GM19468 (cell line): ENCODE data around the gene CCDC175.

Source experiments
- ATAC-seq: cut with Tn5 transposase; IDR thresholded peaks from one replicate; pipeline ENCODE4 v1.9.1; 2021; ENCODE audit warnings: mild to moderate bottlenecking, moderate library complexity, moderate number of reproducible peaks; ENCODE audit not compliant: unreplicated experiment; ENCODE audit errors: extremely low read depth

Gene CCDC175

DNA sequence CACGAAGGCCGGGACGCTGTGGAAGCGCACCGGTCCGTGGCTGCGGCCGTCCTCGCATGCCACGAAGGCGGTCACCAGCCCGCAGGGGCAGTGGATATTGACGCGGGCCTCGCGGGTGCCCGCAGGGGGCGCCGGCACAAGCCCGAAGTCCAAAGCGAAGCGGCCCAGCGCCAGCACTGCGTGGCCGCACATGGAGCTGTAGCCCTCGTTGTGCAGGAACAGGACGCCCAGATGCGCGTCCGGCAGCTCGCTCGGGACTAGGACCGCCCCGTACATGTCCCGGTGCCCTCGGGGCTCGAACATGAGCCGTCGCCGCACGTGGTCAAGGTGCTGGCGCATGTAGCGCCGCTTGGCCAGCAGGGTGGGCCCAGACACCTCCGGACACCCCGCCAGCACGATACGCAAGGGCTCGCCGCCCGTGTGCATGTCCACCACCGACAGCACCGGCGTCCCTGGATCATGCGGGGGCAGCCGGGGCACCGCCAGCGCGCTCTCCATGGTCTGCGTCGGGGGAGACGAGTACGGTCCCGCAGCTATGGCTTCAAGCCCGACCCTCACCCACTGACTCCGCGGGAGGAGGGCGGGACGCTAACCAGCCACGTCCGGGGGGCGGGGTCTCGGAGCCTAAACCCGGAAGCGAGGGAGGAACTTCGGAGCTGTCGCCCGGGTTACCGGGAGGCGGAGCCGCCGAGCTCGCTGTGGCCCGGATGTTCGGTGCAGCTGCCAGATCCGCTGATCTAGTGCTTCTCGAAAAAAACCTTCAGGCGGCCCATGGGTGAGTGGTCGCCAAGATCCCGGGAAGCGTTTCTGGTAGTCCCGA lies 92.6 kb downstream of the CCDC175 start, which contains the start of the genes JKAMP and L3HYPDH:
Gene JKAMP (plus strand): TSS at position 699 of the 820 bp plus-strand sequence. CDS start 73 bp downstream, at position 772.
Gene L3HYPDH (minus strand): TSS at position 590 of the 820 bp plus-strand sequence. CDS start 92 bp downstream, at position 498.
- peak; percentile 67 for ATAC-seq

DNA sequence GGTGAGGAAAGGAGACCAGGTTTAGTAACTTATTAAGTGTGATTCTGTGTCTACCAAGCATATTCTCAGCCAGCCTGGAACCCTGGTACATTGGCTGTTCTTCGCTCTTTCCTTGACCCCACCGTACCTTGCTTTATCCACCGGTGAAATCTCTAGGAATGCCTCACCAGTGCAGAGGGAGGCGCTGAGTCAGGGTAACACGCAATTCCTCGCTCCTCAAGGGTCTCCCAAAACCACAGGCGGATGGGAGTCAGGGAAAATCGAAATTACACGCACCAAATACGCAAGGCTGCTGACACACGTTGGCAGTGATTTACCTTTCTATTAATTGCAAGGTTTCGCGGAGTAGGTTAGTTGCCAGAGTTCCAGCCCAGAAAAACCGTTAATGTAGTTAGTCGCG lies 93.2 kb downstream of the CCDC175 start:
- no peak for ATAC-seq

DNA sequence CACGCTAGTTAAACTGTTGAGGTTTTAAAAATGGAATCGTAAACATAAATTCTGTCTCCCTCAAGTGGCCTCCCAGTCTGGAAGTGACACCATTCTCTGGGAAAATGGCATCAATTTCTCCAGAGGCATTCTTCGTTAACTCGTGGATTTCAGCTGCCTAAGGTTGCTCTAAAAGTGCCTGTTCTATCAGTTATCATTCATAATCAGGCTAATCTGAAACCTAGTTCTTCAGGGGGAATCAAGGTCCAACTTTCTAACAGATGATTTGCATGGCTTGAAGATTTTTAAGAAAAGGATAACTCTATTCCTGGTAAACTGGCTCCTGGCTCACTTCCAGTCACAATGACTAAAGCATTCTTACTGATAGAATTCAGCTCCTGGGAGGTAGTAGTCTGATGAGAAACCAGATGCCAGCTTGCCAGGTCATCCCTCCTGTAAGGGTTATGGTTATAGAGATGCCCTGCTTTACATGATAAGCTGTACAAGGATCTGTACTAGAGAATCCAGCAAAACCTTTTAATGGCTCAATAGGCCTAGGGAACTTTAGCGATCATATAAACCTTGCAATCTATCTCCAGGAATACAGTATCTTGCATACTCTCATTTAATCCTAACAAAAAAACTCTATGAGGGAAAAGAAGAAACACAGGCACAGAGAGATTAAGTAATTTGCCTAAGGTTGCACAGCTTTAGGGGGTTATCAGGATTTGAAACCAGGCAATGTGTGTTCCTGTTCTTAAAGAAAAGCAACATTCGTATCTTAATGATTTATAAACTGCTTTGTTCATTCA lies 93.9 kb downstream of the CCDC175 start:
- ATAC-seq = no peak

DNA sequence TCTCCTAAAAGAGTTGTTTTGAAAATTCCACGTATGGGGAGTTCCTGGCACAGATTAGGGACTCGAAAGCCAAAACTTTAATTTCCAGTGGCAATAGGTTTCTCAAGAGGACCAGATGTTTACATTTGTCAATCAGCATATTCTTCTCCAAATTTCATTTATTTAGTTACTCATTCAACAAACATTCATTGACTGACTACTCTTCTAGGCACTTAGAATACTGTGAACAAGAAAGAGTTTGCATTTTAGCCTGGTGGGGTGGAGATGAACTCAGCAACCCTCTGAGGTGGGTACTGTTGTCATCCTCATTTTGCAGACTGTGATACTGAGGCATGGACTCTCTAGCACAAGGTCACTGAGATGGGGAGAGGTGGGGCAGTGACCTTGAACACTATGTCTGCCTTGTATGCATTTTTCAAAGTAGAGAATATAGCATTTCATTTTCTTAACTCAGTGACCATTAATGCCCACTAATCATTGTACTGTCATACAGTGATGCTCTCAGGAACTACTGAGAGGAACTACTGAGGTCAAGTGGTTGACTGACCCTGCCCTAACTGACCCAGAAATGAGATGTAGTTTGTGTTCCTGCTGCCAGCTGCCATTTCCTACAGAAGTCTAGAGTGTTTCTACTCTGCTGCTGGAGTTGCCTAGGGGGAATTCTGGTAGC lies 94.6 kb downstream of the CCDC175 start:
- ATAC-seq = no peak

DNA sequence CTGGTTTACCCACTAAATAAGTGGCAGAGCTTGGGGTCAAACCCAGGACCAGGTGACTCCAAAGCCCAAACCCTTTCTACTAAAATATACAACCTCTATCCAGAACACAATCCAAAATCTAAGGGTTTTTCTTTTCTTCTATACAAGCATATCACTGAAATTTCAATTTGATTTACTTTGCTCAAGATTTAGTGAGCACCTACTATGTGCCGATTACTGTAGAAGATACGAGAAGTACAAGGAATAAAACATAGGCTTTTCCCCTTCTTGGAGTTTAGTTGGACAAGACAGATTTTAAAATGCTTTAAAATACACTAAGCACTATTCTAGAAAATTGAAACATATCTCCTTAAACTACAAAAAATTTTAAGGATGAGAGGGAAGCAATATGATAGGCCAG lies 95.2 kb downstream of the CCDC175 start:
- ATAC-seq = no peak

DNA sequence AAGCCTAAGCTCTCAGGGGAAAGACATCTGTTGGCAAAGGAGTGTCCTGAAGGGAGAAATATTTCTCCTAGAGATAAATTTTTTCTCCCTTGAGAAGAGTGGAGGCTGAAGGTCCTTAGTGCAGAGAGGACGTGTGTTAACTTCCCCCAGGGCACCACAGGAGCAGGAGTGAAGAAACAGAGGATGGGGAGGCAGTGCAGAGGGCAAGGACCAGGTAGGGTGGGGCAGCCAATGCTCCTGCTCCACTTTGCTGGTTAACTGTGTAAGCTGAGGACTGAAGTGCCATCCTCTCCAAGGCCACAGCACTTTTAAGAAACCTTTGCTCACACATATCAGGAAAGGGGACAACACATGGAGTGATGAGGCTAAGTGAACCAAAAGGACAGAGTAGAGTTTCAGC lies 96.4 kb downstream of the CCDC175 start:
- ATAC-seq = no peak

DNA sequence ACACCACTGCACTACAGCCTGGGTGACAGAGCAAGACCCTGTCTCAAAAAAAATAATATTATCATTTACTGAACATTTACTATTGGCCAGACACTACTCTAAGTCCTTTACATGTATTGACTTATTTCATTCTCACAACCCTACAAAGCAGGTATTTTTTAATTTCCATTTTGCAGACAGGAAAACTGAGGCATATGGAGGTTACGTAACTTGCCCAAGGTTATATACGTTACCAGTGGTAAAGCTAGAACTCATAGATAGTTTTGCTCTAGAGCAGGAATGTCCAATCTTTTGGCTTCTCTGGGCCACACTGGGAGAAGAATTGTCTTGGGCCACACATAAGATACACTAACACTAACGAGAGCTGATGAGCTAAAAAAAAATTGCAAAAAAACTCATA lies 98.1 kb downstream of the CCDC175 start:
- no peak for ATAC-seq

DNA sequence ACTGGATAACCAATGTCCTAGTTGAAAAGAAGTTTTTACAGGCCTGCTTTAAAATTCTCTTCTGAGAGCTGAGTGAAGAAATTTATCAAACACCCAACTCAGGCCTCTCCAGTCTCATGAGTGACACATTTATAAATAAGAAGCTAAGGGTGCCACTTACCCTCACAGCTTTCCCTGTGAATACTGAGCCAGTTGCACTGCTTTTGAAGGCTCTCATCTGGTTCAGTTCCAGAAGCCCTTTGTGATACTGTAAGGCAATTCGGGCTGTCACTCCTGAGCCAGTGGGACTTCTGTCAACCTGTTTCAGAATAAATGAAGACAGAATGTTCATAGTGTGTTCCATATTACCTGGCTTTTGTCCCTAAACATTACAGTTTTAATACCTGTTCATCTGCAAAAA lies 100.9 kb downstream of the CCDC175 start:
- no peak for ATAC-seq

DNA sequence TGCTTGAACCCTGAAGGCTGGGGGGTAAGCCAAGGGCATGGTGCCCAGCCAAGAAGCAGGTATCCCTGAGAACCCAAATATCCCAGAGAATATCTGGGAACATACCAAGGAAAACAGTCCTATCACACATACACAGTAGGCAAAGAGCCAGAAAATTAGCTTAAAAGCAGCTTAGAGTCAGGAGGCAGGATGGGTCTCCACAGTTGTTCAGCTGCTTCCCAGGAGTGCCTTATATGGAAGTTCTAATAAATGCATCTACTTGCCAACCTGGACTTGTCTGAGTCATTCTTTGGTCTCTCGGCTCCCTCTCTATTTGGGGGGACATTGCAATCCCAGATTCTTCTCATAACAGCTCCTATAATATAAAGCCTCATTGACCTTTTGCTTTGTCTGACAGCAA lies 102.4 kb downstream of the CCDC175 start:
- ATAC-seq = no peak

DNA sequence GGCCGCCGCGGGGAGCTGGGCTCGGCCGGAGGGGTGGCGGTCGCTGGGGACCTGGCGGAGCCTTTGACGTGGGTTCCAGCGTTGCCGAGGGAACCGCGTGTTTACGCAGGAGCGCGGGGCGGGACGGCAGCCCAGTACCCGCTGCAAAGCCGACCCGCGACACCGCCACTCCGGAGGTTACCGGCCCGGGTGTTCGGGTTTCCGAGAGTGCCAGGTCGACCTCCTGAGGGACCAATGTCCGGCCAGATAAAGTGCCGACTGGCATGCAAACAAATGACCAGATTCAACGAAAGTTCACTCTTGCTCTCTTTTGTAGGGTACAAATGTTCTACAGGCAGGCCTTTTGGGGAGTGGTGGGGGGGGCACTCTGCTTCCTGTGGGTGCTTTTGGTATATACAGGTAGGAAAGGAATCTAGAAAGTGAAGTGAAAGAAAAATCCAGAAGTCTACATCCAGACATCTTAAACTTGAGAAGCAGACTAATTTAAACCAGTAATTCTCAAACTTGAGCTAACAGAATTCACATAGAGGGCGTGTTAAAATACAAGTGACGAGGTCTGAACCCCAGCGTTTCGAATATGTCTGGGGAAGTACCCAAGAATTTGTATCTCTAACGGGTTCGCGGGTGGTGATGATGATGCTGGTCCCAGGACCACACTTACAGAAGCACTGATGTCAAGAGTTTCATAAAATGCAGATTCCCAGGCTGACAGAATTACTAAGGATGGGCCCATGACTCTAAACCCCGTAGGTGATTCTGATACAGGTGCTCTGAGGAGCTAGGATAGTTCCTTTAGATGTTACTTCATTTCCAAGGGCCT lies 111.1 kb downstream of the CCDC175 start, which contains the start of gene GPR135:
Gene GPR135 (minus strand): TSS at position 65 of the 820 bp plus-strand sequence. CDS start 154 bp downstream, outside the sequence.
- ATAC-seq = no peak

DNA sequence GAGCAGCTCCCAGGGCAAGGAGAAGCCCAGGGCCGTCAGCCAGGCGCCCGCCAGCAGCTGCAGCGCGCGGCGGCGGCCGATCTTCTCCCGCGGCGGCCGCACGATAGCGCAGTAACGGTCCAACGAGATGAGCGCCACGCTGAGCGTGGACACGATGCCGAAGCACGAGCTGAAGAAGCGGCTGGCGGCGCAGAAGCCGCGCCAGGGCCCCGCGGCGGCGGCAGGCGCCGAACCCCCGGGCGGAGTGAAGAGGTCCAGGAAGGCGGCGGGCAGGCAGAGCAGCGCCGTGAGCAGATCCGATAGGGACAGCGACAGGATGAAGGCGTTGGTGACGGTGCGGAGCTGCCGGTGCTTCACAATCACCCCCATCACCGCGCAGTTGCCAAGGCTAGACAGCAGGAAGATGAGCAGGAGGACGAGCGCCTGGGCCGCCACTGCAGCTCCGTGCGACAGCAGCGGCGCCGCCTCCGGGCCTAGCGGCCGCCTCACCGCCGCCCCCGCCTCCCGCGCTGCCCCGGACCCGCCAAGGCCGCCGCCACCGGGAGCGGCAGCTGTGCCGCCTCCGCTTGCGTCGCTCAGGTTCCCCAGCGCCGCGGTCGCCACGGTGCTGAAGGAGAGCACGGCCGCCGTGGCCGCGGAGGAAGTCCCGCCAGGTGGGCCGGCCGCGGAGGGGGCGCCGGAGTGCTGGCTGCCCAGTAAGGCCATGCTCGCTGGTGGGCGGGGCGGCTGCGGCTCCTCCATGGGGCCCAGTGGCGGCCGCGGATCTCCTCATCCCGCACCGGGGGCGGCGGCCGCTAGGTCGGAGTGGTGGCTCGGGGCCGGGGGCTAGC lies 111.9 kb downstream of the CCDC175 start:
- peak; percentile 41 for ATAC-seq

DNA sequence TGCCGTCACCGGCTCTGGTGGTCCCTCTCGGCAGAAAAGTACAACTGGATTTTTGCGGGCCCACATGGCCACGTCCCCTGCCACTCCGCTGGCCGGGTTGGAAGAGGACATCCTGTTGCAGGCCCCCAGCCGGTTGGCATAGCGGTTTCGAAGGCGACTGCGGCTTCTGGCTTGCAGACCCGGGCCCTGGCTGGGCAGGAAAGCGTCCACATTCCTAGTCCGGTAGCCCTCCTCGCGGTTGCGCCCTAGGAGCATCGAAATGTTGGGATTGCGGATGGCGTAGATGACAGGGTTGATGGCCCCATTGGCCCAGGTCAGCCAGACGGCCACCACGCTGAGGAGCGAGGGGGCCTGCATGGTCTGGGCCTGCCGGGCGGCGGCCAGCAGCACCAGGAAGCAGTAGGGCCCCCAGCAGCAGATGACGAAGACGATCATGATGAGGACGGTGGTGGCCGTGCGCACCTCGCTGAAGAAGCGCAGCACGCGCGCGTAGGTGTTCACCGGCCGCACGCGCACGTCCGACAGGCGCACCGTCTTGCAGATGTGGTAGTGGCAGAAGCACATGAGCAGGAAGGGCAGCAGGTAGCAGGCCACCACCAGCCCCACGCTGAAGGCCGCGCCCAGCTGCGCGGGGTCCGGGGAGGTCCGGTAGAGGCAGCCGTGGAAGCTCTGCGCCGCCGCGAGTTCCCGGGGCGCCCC lies 112.7 kb downstream of the CCDC175 start:
- ATAC-seq = no peak

DNA sequence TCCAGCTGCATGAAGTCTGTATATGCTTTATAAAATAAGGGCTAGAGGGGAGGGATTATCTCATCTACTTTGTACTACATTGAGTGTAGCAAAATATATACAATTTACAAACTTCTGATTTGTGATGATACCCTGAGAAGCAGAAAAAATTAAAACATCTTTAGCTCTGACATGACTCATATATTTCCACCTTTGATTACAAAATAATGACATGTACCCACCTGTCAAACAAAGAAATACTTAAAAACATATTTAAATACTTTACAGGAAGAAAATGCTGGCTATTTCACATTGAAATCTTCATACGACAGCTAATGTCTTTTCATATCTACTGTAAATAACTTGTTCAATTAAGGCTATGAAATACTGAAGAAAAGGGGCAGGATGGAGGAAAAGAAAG lies 114.7 kb downstream of the CCDC175 start:
- no peak for ATAC-seq

DNA sequence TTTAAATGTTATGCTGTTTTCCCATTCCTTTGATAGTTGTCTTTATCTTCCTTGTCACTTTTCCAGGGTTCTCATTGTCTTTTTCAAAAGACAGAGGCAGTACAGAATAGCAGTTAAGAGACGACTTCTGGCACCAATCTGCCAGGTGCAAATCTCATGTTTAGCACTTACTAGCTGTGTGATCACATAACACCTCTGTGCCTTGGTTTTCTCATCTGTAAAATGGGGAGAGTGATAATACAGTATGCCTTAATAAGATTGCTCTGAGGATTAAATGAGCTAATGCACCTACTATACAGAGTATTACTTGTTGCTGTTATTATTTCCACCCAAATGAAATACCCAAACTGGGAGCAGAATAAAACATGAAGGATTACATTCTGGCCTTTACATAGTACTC lies 116.2 kb downstream of the CCDC175 start:
- no peak for ATAC-seq

DNA sequence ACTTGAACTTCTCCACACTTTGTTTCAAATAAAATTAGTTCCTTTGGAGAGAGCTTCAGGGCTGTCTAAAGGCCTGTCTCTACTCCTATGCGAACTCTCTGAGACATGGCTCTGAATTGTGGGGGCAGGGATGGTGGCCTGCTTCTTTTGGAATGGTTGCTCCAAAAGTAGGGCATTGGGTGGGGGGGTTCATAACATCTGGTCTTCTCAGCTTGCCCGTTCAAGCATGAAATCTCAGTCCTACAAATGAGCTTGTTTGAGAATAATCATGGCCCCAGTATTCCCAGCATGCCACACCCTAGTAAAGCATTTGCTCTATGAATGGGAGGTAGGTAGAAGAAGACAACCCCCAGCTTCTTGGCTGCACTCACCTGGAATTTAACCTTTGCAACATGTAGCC lies 118.1 kb downstream of the CCDC175 start:
- ATAC-seq = no peak

DNA sequence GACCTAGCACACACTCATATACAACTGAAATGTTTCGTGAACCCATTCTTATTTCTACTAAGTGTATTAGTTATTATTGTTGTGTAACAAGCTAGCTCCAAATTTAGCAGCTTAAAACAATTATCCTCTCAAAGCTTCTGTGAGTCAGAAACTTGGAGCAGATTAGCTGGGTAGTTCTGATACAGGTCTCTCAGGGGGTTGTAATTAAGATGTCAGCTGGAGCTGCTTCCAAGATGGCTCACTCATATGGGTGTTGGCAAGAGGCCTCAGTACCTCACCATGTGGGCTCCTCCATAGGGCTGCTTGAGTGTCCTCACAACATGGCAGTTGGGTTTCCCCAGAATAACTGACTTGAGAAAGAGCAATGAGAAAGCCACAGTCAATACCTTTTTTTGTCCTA lies 121.2 kb downstream of the CCDC175 start:
- no peak for ATAC-seq
